PFSK-1 (cell line): ENCODE measurements around the gene CNTNAP2.

Source experiments
- FOXP2 ChIP-seq: optimal IDR thresholded peaks from 2 replicates; pipeline ENCODE3; 2011; ENCODE audit warnings: borderline replicate concordance, control low read depth, inconsistent platforms; ENCODE audit not compliant: insufficient read depth; ENCODE audit errors: extremely low read length, extremely low read depth
- POLR2AphosphoS5 ChIP-seq: IDR thresholded peaks from 2 replicates; pipeline ENCODE4 v1.6.1; 2012; ENCODE audit warnings: low read depth, mild to moderate bottlenecking, control low read depth, low read length, moderate library complexity
- REST ChIP-seq, 2 experiments: IDR thresholded peaks; 2 replicates each; pipeline versions ENCODE4 v1.6.1 to v1.8.0; 2011 to 2012; ENCODE audit warnings: low read depth in 2 of 2, low read length in 2 of 2, control low read depth in 1 of 2, inconsistent platforms in 1 of 2, mild to moderate bottlenecking in 1 of 2, moderate library complexity in 1 of 2; ENCODE audit not compliant: insufficient read depth in 1 of 2
- SIN3A ChIP-seq: IDR thresholded peaks from 2 replicates; pipeline ENCODE4 v1.6.1; 2012; ENCODE audit warnings: mild to moderate bottlenecking, low read length, moderate library complexity, borderline replicate concordance; ENCODE audit not compliant: insufficient read depth
- TAF1 ChIP-seq: IDR thresholded peaks from 2 replicates; pipeline ENCODE4 v1.6.1; 2012; ENCODE audit warnings: low read length, control low read depth, borderline replicate concordance; ENCODE audit not compliant: insufficient read depth

CNTNAP2 gene

DNA sequence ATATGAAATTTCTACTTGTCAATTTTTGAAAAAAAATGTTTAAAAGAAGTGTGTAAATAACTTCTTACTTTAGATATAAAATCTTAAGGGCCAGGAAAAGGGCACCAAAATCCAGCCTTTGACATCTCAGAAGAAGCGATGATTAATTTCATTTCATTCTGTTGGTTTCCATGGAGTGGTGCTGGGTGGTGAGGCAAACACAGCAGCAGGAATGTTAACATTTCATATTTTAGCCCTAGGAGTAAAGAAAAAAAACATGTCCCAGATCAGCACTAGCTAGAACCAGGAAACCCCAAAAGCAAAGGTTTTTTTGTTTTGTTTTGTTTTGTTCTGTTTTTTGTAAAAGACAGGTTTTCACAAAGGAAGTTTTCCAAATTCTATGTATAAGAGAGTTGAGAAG, 2175.2 kb downstream of the CNTNAP2 start:
- TF ChIP-seq FOXP2, result no peak
- no peak for TF ChIP-seq TAF1
- TF ChIP-seq POLR2AphosphoS5, result no peak
- no peak for TF ChIP-seq SIN3A
- no peak for TF ChIP-seq REST (IDR thresholded peaks at IDR 0.05; ENCODE audit: insufficient read depth in 1 of 2, low read depth in 2 of 2, low read length in 2 of 2)

GRCh38 chr7:148296994-148297644, 2180.5 kb downstream of the CNTNAP2 start:
- TF ChIP-seq TAF1 (no peak), FOXP2 (no peak), POLR2AphosphoS5 (no peak), REST (IDR thresholded peaks at IDR 0.05; ENCODE audit: insufficient read depth in 1 of 2, low read depth in 2 of 2, low read length in 2 of 2) (no peak), SIN3A (no peak)

- TF ChIP-seq SIN3A (no peak), POLR2AphosphoS5 (no peak), REST (IDR thresholded peaks at IDR 0.05; ENCODE audit: insufficient read depth in 1 of 2, low read depth in 2 of 2, low read length in 2 of 2) (no peak), FOXP2 (no peak)
Measured at GRCh38 chr7:148299350-148300276, 2183.0 kb downstream of the CNTNAP2 start.

DNA sequence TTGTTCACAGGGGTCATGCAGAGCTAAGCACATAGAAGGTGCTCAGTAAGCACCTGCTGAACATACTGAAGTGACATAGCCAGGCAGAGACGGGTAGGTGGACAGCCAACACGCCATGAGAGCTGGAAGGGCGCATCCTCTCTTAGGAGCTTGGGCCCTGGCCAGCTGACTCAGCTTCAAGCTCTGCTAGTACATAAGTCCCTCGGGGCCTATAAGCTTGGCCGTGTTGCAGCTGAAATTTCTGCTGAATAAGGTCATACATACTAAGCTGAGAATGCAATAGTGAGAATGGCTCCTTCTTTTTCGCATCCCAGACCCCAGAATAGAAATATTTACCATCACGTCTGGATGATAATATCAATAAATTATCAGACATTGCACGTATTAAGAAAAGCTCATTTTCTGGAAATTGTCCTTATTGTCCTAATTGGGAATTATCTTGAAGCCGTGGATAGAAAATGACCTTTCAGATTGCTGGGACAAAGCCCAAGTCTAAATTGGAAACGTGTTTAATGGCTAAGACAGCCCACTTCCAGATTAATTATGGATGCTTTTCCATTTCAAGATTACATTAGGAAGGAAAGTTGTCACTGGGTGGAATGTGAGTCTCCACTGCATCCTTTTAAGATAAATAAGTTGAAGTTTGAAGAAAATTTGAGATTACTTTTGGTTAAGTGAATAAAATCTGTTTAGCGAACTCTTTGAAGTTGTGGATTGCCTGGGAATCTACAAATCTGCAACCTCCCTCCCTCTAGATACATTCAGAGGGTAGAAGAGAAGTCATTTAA, 2186.9 kb downstream of the CNTNAP2 start:
- TF ChIP-seq POLR2AphosphoS5 (no peak), FOXP2 (no peak), TAF1 (no peak), REST (IDR thresholded peaks at IDR 0.05; ENCODE audit: insufficient read depth in 1 of 2, low read depth in 2 of 2, low read length in 2 of 2) (no peak), SIN3A (no peak)
